ENCODE results near the gene SCGN.

SCGN gene

DNA sequence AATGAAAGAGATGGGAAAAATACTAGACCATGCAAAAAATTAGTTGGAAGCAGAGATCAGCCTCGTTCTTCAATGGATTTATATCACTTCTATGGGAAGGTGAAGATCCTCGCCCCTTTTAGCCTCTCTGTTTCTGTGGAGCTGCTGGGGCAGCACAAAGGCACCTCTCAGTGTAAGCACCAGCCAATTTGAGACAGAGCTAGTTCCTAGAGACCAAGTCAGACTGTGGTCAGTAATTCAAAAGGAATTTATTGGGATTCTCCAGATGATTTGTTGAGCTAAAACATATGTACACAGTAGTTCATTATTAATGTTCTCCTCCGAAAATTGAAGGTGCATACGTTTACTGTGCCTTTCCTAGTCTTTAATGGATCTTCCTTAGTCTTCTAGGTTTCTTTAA lies 42.4 kb downstream of the SCGN start:
- no peak for TF ChIP-seq POLR2A (IDR thresholded peaks at IDR 0.05; ENCODE audit: low read depth, low read length)
- TF ChIP-seq POLR2AphosphoS5 (IDR thresholded peaks at IDR 0.05; ENCODE audit: low read depth, low read length), result no peak
- FAIRE-seq (no peak), DNase-seq (ENCODE audit: insufficient read length) (no peak)

- no peak for FAIRE-seq
- no peak for DNase-seq (ENCODE audit: insufficient read length)
- no peak for TF ChIP-seq POLR2A (IDR thresholded peaks at IDR 0.05; ENCODE audit: low read depth, low read length)
- no peak for TF ChIP-seq POLR2AphosphoS5 (IDR thresholded peaks at IDR 0.05; ENCODE audit: low read depth, low read length)
- TF ChIP-seq TAF1 (IDR thresholded peaks at IDR 0.05; ENCODE audit: borderline replicate concordance, low read depth, low read length), result no peak
Observed at GRCh38 chr6:25695671-25696070, 43.7 kb downstream of the SCGN start.

DNA sequence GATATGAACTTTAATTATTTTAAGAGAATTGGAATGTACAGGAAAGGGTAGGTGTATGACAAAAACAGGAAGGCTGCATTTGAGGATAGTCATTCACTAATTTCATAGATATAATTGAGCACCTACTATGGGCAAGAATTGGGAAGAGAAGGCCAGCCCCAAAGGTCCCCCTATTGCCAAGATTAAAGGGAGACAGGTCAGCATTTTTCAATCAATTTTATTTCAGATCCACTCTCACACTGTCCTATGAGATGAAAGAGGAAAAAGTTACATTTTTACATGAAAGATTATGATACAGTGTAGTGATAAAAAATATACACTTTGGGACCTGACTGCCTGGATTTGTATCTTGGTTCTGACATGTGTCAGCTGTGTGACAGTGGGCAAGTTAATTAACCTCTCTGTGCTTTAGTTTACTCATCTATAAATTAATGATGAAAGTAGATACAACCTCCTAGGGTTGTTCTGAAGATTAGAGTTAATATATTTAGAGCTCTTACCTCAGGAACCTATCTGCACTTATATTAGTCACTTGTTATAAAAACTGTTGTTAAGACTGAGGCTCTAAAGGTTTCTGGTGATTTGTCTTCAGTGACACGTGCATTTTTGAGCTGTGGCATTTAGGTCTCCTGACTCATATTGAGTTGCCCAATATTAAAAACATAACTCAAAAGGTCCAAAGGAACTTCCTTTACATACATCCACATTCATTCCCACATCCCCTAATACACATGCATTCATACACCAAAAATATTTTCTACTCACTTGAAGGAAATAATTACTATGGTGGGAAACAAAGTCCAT lies 45.7 kb downstream of the SCGN start:
- FAIRE-seq, result no peak
- no peak for TF ChIP-seq TAF1 (IDR thresholded peaks at IDR 0.05; ENCODE audit: borderline replicate concordance, low read depth, low read length)
- TF ChIP-seq POLR2A (IDR thresholded peaks at IDR 0.05; ENCODE audit: low read depth, low read length), result no peak
- TF ChIP-seq POLR2AphosphoS5 (IDR thresholded peaks at IDR 0.05; ENCODE audit: low read depth, low read length), result no peak
- no peak for DNase-seq (ENCODE audit: insufficient read length)

GRCh38 chr6:25698631-25699030 lies 46.6 kb downstream of the SCGN start:
- TF ChIP-seq POLR2A (IDR thresholded peaks at IDR 0.05; ENCODE audit: low read depth, low read length) (no peak), POLR2AphosphoS5 (IDR thresholded peaks at IDR 0.05; ENCODE audit: low read depth, low read length) (no peak), TAF1 (IDR thresholded peaks at IDR 0.05; ENCODE audit: borderline replicate concordance, low read depth, low read length) (no peak)
- no peak for DNase-seq (ENCODE audit: insufficient read length)
- no peak for FAIRE-seq

DNA sequence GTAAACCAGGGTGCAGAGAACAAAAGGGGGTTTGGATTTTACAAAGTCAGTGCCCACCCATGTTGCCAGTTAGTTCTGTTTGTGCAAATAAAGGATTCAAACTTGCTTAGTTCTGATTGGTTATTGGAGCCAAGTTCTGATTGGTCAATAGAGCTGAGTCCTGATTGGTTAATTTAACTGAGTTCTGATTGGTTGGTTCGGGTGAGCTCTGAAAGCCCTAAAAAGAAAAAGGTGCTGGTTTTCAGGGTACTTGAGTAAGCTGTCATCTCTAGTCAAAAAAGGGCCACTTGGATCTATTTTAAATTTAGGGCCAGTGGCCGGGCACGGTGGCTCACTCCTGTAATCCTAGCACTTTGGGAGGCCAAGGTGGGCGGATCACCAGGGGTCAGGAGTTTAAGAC lies 47.6 kb downstream of the SCGN start:
- FAIRE-seq, result no peak
- TF ChIP-seq TAF1 (IDR thresholded peaks at IDR 0.05; ENCODE audit: borderline replicate concordance, low read depth, low read length) (no peak), POLR2AphosphoS5 (IDR thresholded peaks at IDR 0.05; ENCODE audit: low read depth, low read length) (no peak), POLR2A (IDR thresholded peaks at IDR 0.05; ENCODE audit: low read depth, low read length) (no peak)

DNA sequence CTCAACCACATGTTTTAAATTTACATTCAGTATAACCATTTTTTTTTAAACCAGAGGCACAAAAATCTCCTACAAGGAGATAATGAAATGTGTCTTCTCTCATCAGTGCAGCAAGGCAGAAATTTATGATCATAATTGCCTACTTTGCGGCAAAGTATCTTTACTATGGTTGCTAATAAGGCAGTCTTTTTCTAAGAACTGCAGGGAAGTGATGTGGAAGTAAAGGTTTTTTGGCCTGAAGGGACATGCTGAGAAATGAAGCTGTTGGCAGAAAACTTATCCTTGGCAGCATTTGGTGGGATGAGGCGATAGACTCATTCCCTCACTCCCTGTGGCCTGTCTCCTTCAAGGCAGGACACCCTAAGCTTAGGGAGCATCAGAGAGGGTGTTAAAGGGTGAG lies 48.7 kb downstream of the SCGN start:
- DNase-seq (ENCODE audit: insufficient read length) (no peak), FAIRE-seq (no peak)
- TF ChIP-seq POLR2A (IDR thresholded peaks at IDR 0.05; ENCODE audit: low read depth, low read length), result no peak
- no peak for TF ChIP-seq POLR2AphosphoS5 (IDR thresholded peaks at IDR 0.05; ENCODE audit: low read depth, low read length)
- no peak for TF ChIP-seq TAF1 (IDR thresholded peaks at IDR 0.05; ENCODE audit: borderline replicate concordance, low read depth, low read length)

More for the DNA sequence above, 47.6 kb downstream of the SCGN start:
- no peak for DNase-seq (ENCODE audit: insufficient read length)

GRCh38 chr6:25701807-25702206 lies 49.8 kb downstream of the SCGN start:
- FAIRE-seq (no peak), DNase-seq (ENCODE audit: insufficient read length) (no peak)
- no peak for TF ChIP-seq POLR2AphosphoS5 (IDR thresholded peaks at IDR 0.05; ENCODE audit: low read depth, low read length)
- no peak for TF ChIP-seq POLR2A (IDR thresholded peaks at IDR 0.05; ENCODE audit: low read depth, low read length)
- no peak for TF ChIP-seq TAF1 (IDR thresholded peaks at IDR 0.05; ENCODE audit: borderline replicate concordance, low read depth, low read length)

DNA sequence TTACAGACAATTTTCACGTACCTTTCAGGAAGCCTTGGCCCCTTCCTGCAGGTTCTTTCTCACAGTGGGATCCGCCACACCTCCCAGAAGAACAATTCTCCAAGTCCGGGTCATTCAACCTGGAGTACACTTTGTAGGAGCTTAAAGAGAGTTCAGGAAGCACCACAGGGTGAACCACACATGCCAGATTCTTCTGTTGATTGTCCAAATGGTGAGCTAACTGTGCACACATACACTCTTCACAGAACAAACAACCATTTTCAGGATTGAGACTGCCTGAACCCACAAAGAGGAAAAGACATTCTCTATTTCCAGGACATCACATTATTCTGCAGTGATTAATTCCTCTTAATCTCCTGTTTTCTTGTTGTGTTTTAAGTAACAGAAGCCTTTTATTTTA lies 51.0 kb downstream of the SCGN start:
- DNase-seq (ENCODE audit: insufficient read length) (no peak), FAIRE-seq (no peak)
- no peak for TF ChIP-seq POLR2A (IDR thresholded peaks at IDR 0.05; ENCODE audit: low read depth, low read length)
- TF ChIP-seq TAF1 (IDR thresholded peaks at IDR 0.05; ENCODE audit: borderline replicate concordance, low read depth, low read length), result no peak
- no peak for TF ChIP-seq POLR2AphosphoS5 (IDR thresholded peaks at IDR 0.05; ENCODE audit: low read depth, low read length)

- FAIRE-seq, result no peak
- TF ChIP-seq POLR2A (IDR thresholded peaks at IDR 0.05; ENCODE audit: low read depth, low read length), result no peak
- no peak for TF ChIP-seq TAF1 (IDR thresholded peaks at IDR 0.05; ENCODE audit: borderline replicate concordance, low read depth, low read length)
- no peak for TF ChIP-seq POLR2AphosphoS5 (IDR thresholded peaks at IDR 0.05; ENCODE audit: low read depth, low read length)
- DNase-seq (ENCODE audit: insufficient read length), result no peak
Observed at GRCh38 chr6:25704001-25704400, 52.0 kb downstream of the SCGN start.

DNA sequence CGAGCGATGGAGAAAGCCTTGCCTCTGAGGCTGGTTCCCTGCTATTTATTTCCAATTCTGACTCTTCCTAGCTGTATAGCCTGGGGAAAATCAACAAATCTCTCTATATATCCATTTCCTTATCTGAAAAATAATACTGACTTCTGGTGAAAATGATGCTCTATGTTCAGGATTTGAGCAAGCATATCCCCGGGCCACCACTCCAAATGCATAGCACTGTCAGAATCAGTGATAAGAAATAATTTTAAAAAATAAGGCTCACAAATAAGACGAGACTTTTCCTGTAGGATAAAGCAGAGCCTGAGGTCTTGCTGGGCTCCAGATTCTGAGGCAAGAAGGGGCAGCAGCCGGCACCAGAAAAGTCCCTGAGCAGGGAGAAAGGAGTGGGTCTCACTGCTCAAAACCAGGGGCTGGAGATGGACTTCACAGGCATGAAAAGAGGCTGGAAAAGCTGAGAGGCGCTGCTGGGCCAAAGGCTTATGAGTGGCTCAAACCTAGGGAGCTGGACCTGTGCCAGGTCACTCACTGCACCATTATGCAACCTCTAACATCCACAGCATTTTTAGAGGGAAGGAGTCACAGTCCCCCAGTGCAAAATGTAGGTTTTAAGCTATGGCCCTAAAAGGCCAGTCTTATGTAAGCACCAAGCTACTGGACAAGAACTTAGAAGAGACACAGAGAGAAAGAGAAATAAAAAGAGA lies 54.4 kb downstream of the SCGN start:
- no peak for TF ChIP-seq POLR2A (IDR thresholded peaks at IDR 0.05; ENCODE audit: low read depth, low read length)
- TF ChIP-seq POLR2AphosphoS5 (IDR thresholded peaks at IDR 0.05; ENCODE audit: low read depth, low read length), result no peak
- no peak for TF ChIP-seq TAF1 (IDR thresholded peaks at IDR 0.05; ENCODE audit: borderline replicate concordance, low read depth, low read length)
- FAIRE-seq (no peak), DNase-seq (ENCODE audit: insufficient read length) (no peak)

DNA sequence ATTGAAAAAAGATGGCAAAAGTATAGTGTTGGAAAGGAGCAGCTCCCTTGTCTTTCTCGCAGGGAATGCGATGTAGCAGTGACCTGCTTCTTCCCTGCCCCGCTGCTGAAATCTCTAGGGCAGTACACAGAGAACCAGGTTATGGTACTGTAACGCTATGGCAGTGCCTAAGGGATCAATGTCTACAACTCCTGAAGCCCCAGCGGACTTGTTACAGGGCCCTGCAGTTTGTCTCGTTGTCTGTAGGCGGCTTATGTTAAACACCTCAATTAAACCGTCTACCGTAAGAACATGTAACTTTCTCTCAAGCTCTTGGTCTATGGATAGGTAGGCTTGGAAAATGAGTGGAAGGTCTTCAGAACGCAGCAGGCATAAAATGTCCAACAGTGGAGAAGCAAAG lies 57.7 kb downstream of the SCGN start:
- DNase-seq (ENCODE audit: insufficient read length) (no peak), FAIRE-seq (no peak)
- TF ChIP-seq TAF1 (IDR thresholded peaks at IDR 0.05; ENCODE audit: borderline replicate concordance, low read depth, low read length), result no peak
- no peak for TF ChIP-seq POLR2AphosphoS5 (IDR thresholded peaks at IDR 0.05; ENCODE audit: low read depth, low read length)
- no peak for TF ChIP-seq POLR2A (IDR thresholded peaks at IDR 0.05; ENCODE audit: low read depth, low read length)

DNA sequence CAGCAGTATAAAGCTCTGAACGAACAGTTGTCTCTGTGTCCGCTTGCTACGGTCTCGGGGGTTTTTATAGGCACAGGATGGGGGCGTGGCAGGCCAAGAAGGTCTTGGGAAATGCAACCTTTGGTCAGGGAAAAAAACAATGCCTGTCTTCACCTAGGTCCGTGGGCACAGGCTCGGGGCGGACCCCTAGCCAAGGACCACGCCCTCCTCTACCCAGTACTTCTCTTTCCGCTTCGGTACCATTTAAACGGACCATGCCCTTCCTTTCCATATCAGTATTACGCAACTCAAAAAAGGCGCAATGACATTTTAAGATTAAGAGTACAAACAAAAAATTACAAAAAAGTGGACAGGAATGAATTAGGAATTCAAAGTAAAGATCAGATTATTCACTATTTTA lies 58.3 kb downstream of the SCGN start:
- FAIRE-seq (no peak), DNase-seq (ENCODE audit: insufficient read length) (no peak)
- TF ChIP-seq TAF1 (IDR thresholded peaks at IDR 0.05; ENCODE audit: borderline replicate concordance, low read depth, low read length), result no peak

Measured in GM12892 (cell line).